ENCODE data around the gene TPCN1.

Gene TPCN1

DNA sequence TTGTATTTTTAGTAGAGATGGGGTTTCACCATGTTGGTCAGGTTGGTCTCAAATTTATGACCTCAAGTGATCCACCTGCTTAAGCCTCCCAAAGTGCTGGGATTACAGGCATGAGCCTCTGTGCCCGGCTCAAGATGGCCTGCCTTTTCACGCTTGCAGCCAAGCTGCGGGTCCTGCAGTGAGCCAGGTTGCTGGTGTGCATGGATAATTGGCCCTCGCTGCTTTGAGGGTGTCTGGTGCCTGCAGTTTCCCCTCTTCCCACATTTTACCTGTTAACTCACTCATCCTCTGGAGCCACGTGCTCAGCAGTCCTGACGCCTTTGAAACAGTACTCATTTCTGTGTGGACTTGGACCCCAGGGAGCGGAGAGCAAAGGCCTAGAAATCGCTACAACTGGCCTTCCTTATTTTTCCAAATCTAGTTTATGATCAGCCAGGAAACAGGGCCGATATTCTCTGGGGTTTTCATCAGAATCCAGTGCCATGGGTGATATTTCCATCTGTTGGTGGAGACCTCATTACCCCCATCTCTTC lies 42.2 kb downstream of the TPCN1 start:
- DNase-seq: no peak

DNA sequence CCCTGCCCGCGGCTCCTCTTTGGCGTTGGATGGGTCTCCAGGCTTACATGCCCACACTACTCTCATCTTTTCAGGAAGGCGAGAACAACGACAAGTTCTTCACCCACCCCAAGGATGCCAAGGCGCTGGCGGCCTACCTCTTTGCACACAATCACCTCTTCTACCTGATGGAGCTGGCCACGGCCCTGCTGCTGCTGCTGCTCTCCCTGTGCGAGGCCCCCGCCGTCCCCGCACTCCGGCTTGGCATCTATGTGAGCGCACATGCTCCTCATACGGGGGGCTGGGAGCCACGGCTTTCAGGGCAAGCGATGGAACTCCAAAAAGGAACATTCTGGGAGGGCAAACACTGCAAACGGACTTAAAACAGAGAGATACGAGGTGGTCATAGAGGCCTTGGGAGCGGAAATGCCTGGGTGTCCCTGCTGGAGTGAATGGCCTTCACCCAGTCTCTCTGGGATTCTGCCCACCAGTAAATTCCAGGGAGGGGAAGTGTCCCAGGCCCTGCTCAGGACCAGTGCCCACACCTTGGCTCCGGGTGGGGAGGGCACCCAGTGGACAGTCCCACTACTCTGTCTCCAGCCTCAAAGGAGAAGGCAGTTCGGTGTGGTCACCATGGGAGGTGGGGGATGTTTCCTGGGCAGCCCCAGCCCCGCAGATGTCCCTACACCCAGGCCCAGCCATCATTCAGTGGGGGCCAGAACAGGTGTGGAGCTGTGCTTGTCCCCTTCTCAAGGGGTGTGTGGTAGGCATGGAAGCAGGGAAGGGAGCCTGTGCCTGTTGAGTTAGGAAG lies 45.0 kb downstream of the TPCN1 start:
- no peak for DNase-seq

DNA sequence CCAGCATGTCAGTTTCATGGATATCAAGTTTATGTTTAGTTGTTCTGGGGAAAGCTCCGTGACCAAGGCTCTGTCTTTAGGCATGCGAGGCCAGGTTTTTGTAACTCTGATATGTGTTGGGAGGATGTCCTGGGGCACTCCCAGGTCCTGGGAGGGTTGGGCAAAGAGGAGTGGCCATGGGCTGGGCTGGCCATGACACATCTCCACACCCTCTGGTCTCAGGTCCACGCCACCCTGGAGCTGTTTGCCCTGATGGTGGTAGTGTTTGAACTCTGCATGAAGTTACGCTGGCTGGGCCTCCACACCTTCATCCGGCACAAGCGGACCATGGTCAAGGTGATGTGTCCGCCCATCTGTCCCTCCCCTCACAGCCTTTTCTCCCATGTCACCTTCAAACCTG lies 46.4 kb downstream of the TPCN1 start:
- no peak for DNase-seq

DNA sequence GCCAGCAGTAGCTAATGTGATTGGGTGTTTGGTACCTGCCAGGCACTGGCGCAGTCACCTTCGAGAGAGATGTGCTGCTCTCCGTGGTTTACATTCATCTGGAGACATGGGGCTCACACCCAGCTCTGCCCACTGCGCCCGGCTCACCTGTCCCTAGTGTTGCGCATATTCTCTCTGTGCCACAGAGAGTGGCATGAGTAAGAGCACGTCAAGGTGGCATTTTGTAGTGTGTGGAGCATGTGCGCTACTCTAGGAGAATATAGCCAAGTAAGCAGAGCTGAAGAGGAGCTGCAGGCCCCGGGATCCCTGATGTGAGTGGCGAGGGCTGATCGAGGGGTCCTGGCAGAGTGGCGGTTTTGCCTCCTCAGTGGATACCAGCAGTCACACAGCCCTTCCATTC lies 46.9 kb downstream of the TPCN1 start:
- DNase-seq: no peak

DNA sequence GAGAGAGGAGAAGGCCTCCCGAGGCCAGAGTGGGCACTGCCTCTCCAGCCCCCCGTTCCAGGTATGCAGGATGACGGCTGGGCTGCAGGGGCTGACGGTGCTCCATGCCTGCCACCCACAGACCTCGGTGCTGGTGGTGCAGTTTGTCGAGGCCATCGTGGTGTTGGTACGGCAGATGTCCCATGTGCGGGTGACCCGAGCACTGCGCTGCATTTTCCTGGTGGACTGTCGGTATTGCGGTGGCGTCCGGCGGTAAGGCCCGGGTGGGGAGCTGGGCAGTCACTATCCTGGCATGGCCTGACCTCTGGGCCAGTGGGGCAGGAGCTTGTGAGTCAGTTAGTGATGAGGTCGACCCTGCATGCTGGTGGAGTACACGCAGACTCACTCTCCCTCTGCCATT lies 47.4 kb downstream of the TPCN1 start:
- DNase-seq: no peak

DNA sequence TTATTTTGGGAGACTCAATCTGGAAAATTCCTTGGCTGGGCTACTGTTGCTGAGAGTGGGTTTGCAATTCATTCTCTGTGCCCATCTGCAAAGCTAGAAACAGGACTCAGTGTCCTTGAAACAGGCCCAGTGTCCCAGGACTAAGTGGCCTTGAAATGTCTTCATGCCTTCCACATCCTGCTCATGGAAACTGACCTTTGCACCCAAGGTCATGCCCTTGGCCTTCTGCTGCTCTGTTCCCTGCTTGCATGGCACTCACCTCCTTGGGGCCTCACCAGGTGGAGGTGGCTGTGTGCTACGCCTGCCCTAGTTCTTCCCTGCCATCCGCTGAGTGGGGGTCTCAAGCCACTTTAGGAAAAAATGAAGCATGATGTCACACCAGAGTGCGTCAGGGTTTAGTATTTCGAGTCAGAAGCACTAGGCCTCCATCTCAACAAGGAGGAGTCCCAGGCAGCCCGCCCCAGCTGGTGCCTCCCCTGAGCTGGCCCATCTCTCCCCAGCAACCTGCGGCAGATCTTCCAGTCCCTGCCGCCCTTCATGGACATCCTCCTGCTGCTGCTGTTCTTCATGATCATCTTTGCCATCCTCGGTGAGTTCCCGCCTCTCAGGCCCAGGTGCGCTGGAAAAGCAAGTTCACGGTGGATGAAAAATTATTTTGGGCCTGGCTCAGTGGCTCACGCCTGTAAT lies 48.1 kb downstream of the TPCN1 start:
- DNase-seq: no peak

DNA sequence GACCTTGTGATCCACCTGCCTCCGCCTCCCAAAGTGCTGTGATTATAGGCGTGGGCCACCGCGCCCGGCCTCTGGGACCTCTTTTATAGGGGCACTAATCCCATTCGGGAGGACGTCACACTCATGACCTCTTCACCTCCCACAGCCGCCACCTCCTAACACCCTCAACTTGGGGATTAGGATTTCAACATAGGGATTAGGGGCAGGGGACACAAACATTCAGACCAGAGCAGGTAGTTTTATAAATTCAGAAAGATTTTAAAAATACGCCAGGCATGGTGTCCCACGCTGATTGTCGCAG lies 49.4 kb downstream of the TPCN1 start:
- DNase-seq: no peak

DNA sequence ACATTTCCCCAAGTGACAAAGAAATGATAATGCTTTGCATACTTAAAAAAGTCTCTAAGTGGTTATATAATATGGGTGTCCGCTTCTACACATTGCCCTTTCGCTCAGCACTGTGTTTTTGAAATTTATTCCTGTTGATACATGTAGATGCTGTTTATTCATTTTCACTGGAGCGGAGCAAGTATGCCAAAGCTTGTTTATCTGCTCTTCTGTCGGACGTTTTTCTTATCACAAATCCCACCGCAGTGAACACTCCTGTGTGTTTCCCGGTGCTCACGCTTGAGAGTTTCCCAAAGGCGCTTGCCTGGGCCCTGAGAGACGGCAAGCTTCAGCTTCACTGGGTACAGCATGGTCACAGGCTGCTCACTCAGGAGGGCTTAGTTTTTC lies 50.2 kb downstream of the TPCN1 start:
- no peak for DNase-seq

DNA sequence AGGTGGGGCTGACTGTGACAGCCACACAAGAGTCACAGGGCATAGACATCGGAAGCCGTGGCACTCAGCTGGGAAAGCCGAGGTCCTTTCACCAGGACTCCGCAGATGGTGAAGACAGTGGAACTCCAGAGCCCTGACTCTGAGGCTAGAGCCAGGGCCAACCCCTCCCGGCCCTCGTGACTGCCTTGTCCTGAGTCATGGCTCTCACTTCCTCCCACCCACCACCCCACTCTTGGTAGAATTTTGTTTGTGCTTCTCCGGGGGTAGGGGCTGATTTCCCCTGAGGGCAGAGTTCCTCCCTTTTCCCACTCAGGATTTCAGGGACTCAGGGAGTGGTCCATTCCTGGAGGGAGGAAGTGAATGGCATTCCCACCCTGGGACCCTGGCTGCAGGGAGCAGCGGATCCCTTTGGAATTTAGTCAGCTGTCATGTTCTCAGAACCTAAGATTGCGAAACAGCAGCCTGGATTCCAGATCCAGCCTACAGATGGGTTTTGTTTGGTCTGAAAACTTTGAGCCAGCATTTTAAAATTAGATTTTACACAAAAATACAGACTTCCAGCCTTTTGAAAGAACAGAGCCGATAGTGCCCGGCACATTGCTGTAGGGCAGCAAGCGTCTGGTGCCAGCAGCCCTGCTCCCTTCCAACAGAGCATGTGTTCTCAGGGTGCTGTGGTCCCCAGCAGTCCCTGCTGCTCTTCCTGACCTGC lies 50.7 kb downstream of the TPCN1 start:
- no peak for DNase-seq

DNA sequence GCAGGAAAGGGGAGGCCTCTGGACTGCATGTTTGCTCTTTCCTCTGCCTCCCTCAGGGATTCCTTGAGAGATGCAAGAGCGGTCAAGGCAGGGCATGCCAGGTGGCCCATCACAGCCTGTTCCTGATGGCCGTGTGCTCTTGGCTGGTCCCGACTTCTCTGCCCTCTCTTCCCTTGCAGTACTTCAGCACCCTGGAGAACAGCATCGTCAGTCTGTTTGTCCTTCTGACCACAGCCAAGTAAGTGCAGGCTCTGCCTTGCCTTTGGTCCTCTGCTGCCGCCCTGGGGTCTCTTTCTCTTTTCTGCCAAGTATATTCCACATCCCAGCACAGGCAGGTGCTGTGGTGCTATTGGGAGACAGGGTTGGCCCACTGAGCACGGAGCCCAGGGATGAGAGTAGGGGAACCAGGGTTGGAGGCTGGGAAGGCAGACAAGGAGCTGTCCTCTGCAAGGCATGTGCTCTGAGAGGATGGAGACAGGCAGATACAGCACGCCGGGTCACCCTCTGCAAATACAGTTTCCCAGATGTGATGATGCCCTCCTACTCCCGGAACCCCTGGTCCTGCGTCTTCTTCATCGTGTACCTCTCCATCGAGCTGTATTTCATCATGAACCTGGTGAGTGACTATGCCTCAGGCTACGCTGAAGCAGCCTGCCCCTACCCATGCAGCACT lies 51.9 kb downstream of the TPCN1 start:
- DNase-seq: no peak

DNA sequence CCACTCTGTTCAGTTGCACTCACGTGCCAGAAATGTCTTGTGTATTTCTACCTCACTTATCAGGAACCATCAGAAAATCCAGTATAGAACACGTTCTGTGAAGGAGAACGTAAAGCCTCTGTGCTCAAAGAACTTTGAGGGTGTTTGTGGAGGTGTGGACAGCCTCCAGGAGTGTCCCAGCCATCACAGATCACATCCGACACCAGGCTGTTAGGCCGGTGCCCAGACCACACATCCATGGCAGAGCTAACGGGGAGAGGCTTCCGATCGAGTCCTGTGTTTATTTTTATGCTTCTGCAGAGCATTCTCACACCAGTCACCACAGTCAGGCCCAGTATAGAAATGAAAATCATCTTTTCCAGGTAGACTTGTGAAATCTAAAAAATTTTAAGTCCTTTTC lies 53.6 kb downstream of the TPCN1 start:
- no peak for DNase-seq

DNA sequence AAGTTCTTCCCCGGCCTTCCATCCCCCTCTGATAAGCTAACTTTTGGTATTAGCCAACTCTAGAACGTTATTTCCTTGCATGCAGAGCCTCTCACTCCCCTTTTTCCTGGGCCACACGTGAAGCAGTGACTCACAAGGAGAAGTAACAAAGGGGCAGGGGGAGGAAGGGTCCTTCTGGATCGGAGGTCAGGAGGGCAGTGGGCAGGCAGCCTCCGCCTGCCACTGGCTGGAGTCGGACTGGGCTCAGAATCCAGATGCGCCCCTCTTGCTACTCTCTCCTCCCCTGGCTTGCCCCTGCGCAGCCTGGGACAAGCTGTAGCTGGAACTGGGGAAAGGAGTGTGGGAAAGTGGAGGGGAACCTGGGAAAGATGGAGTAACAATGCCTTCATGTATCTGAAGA lies 55.0 kb downstream of the TPCN1 start:
- no peak for DNase-seq

DNA sequence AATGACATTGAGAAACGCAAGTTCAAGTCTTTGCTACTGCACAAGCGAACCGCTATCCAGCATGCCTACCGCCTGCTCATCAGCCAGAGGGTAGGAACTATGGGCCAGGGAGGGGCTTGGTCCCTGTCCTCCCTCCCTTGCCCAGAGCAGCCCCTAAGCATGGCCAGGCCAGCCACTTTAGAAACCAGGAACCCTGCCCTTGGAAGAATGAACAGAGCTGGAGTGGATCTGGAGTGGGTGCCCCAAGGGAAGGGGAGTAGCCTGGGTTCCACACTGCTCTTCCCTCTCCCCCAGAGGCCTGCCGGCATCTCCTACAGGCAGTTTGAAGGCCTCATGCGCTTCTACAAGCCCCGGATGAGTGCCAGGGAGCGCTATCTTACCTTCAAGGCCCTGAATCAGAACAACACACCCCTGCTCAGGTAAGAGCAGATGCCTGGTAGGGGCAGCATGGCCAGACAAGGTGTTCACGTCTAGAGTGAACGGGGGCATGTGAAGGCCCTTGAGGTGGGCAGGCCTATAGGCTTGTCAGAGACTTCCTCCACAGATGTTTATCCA lies 55.8 kb downstream of the TPCN1 start:
- no peak for DNase-seq

DNA sequence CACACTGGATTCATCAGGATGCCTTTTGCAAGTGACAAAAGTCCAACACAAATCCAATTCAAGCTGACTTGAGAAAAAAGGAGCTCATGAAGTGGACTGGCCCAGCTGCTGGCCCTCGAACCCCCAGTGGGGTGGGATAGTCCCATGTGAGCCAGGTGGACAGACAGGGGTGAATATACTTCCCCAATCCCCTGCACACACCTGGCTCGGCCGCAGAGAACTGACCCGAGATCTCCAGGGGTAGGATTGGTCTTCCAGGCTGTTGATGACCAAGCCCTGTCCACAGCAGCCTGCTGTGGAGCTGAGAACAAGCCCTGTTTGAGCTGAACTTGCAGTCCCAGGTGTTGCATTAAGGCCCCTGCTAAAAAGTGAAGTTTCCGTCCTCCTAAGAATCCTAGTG lies 56.2 kb downstream of the TPCN1 start:
- DNase-seq: no peak

DNA sequence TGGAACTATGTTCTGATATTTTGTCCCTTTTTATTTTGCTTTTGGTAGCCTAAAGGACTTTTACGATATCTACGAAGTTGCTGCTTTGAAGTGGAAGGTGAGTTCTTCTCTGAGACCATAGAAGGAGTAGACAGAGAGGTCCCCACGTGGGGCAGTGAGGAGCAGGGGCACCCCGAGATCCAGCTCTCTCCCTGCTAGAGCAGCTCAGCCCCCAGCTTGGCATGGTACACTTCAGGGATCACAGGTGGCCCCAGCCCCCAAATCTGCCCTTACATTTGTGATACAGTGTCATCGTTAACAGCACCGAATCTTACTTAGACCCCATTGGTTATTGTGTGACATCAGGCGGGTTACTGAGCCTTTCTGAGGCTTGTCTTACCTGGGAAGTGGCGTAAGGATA lies 56.9 kb downstream of the TPCN1 start:
- no peak for DNase-seq

DNA sequence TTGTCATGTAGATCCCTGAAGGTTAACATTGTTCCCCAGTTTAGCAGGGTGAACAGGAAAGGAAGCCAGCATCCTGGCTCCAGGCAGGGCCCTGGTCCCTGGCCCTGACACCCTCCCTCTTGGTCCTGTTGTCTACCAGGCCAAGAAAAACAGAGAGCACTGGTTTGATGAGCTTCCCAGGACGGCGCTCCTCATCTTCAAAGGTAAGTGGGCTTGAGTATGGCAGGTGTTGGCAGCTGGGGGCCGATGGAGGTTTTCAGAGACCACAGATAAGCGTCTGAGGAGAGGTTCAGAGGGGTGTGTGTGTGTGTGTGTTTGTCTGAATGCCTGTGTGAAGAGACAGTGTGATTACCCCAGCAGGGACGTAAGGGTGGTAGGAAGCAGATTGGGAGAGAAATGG lies 57.4 kb downstream of the TPCN1 start:
- no peak for DNase-seq

DNA sequence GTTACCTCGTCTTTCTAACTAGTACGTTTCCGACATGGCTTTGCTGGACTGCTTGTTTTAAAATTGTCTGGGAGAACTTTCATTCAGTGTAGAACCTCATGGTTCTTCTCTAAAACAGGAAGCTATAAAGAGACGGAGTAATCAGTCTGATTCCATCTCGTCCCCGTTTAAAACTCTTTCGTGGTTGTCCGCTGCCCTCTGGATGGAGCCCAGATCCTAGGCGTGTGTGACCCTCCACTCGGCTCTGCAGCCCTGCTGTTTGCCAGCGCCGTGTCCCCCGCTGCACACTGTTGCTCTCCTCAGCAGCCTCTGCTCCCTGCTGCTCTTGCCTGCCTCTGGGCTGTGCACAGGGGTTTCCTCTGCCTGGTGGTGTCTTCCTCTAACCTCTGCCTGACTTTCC lies 63.5 kb downstream of the TPCN1 start:
- DNase-seq: no peak

DNA sequence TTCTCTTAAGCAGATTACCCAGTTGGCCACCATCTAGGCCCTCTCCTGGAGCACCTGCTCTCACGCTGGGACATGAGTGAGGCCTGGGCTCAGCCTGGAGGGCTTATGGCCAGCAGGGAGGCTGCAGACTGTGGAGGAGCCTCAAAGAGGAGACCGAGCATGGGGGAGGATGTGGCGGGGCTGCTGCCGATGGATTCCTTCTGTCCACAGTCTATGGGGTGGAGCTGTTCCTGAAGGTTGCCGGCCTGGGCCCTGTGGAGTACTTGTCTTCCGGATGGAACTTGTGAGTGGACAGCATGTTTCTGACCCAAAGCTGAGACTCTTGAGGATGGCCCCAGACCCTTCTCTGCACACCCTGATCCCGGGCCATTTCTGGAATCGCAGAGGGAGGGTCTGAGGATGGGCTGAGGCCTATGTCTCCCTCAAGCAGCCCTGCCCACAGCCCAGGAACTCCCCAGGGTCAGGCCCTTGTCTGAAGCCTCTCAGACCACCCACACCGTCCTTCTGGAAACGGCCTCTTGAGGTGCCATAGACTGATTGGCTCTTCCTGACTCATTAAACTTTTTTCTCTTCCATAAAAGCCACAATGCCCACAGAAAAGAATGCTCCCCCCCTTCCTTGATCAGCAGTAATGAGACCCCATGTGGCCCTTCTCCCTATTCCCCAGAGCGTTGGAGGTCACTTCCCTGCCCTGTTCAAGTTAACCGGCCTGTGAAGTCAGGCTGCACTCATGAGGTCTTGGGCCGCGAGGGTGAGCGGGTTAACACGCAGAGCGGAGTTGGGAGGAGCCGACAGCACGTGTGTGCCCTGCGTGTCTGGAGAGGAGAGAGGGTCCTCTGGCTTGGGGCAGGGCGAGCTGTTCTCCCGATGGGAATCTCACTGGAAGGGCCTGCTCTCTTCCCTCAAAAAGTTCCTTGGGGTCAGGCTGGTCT lies 64.7 kb downstream of the TPCN1 start:
- DNase-seq: no peak

DNA sequence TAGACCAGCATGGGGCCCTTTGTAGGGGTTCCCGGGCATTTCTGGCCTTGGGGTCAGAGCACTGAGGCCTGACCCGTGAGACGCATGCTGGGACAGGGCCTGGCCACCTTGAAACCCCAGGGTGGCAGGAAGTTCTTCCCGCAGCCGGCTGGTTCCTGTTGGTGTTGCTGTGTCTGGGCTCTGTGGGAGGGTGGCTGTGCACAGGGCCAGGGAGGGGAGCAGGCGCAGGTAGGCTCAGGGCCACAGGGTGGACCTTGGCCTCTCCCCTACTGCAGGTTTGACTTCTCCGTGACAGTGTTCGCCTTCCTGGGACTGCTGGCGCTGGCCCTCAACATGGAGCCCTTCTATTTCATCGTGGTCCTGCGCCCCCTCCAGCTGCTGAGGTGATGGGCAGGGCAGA lies 65.4 kb downstream of the TPCN1 start:
- no peak for DNase-seq

DNA sequence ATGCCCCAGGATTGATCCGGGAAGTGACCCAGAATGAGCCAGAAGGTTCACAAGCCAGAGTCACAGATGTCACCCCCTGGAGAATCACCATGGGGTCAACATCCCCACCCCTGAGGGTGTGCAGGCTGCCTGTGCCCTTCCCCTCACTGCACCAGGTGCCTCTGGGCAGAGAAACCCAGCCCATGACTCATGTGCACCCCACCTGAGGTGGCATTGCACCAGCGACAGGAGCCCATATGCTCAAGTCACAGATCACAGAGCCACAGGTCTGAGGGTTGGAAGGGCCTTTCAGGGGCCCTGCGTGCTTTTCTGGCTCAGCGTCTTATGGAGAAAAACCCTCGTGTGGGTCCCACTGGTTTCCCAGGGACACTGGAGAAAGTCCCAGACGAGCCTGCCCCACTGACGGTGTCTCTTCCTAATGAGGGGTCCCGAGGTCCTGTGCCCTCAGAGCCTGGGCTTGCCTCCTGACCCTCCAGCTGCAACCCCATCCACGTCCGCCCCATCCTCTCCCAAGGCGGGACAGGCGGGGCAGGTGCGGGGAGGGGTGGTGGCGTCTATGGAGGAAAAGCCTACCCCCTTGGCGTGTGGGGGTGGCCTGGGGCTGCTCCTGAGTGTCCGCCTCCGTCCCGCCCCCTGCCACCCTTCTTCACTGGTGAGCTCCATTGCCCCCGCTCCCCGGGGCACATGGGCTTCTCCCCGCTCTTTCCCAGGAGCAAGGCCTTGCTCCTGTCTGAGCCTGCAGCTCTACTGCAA lies 66.1 kb downstream of the TPCN1 start:
- DNase-seq: no peak

DNA sequence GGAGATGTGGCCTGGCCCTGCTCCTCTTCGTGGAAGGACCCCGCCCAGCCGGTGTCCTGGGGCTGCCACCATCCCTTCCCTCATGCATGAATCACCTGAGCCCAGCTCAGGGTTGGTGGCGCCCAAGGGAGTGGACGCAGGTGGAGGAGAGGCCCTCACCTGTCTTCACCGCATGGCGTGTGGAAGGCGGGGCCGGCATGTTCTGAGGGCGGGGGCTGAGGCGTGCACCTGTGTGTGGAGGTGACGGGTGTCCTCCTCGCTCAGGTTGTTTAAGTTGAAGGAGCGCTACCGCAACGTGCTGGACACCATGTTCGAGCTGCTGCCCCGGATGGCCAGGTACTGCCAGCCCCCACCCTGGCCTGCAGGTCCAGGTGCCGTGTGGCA lies 66.6 kb downstream of the TPCN1 start:
- DNase-seq: no peak
